Aorta (tissue), 5 donors: ENCODE measurements around the gene MLX. TPM values are rescaled to one million over a fixed set of nuclear protein-coding genes. Genes with fewer than 3 reads are reported as not detected.
"Not testable (repeated sequence)": the region's sequence is repeated elsewhere in the genome, so short reads cannot be mapped to it uniquely, and the experiment has no call there.

ENCODE experiments used
- ATAC-seq: fragments of 200-7000 bp; cut with Tn5 transposase; one replicate; pipeline ENCODE4 v1.9.1; 2022; ENCODE audit warnings: moderate library complexity; ENCODE audit not compliant: low FRiP score
- DNase-seq, 2 donors: peaks; one replicate each; pipeline ENCODE4 v3.0.0-alpha.2; 2020
- H3K27ac ChIP-seq, 2 donors: one replicate each; pipeline ENCODE4 v1.5.1; 2013; ENCODE audit warnings: low read length in 2 of 2, mild to moderate bottlenecking in 2 of 2, moderate library complexity in 2 of 2, control low read depth in 1 of 2, inconsistent platforms in 1 of 2, low read depth in 1 of 2
- H3K27me3 ChIP-seq, 2 donors: one replicate each; pipeline ENCODE4 v1.6.1; 2013; ENCODE audit warnings: control low read depth in 1 of 2, low read length in 1 of 2, mild to moderate bottlenecking in 1 of 2, moderate library complexity in 1 of 2; ENCODE audit not compliant: insufficient read depth in 2 of 2, control insufficient read depth in 1 of 2
- H3K36me3 ChIP-seq, 2 donors: one replicate each; pipeline ENCODE4 v1.6.1; 2013; ENCODE audit warnings: control low read depth in 1 of 2, low read length in 1 of 2, mild to moderate bottlenecking in 1 of 2; ENCODE audit not compliant: insufficient read depth in 2 of 2, control insufficient read depth in 1 of 2
- H3K4me1 ChIP-seq, 2 donors: one replicate each; pipeline ENCODE4 v1.6.1; 2013; ENCODE audit warnings: low read length in 2 of 2, control low read depth in 1 of 2, mild to moderate bottlenecking in 1 of 2, moderate library complexity in 1 of 2; ENCODE audit not compliant: insufficient read depth in 2 of 2, control insufficient read depth in 1 of 2
- H3K4me3 ChIP-seq, 2 donors: one replicate each; pipeline ENCODE4 v1.5.1; 2013; ENCODE audit warnings: low read length in 2 of 2, control low read depth in 1 of 2, mild to moderate bottlenecking in 1 of 2
- H3K9me3 ChIP-seq: one replicate; pipeline ENCODE4 v1.6.1; 2013; ENCODE audit warnings: mild to moderate bottlenecking, low read length; ENCODE audit not compliant: control insufficient read depth
- WGBS, 2 donors: extraction: QIAGEN DNeasy Blood & Tissue Kit; methylation state at CpG; one replicate each; pipeline ENCODE4 v1.1.7; 2013; 5-methylcytosine and 5-hydroxymethylcytosine counted together
- intact Hi-C, 2 donors: fragments of 100-400 bp; cut with DNase I; formaldehyde crosslinking; loops; one replicate each; pipeline versions ENCODE4 v1.14.2 to v1.15.0; 2022
- polyA plus RNA-seq, 2 donors: library from polyadenylated mRNA; stranded (reverse); fragments of 200-250 nt; gene quantifications; one replicate each; pipeline ENCODE4 v1.2.3, GENCODE V29; 2013
- total RNA-seq, 2 donors: library from RNA; stranded (reverse); fragmentation: NEBNext Ultra II Directional; extraction: Animal tissue kit (Norgen Biotek cat#: 25700); gene quantifications; one replicate each; pipeline ENCODE4 v1.2.1, GENCODE V29; 2021
- donor health status: healthy with polysubstance abuse.
- donor health status: Bipolar disorder and iron deficiency.
- donor health status: DM: no; HTN: no; CAD: no.
- donor health status: DM: no; HTN: no; CAD: no.
- donor health status: DM: yes; HTN: yes; CAD: no.

MLX gene
- total and polyA plus RNA-seq, 4 donors: 31.9 to 38.6 (median 34.0) TPM

DNA sequence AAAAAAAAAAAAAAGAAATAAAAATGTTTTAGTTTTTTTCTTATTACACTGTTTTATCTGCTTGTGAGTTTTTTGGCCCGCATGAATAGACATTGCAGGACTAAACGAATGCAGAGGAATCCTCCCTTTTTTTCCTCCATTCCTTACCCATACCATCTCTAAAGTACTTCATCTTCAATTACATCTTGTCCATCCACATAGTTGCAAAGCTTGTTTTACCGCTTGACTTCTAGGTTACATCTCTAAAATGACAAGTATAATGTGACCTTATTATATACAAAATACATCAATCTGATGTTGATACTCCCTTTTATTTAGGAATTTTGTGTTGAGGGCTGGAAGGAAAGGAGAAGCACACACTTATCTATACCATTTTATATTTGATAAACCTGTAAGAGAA is 29.5 kb downstream of the MLX start:
- Histone ChIP-seq H3K4me3 (no peak overlapping the region), H3K36me3 (peaks cover 2% of the 10 kb centered on the region in 2 donors), H3K27me3 (no peaks in the 10 kb centered on the region), H3K4me1 (no peaks in the 10 kb centered on the region), H3K27ac (no peak overlapping the region), H3K9me3 (no peaks in the 10 kb centered on the region)
- ATAC-seq (no peak), DNase-seq (no peak)
- 75 to 76% methylated on average over 3 of the region's 3 CpGs for WGBS, 2 donors
- intact Hi-C loops: no loop called here

DNA sequence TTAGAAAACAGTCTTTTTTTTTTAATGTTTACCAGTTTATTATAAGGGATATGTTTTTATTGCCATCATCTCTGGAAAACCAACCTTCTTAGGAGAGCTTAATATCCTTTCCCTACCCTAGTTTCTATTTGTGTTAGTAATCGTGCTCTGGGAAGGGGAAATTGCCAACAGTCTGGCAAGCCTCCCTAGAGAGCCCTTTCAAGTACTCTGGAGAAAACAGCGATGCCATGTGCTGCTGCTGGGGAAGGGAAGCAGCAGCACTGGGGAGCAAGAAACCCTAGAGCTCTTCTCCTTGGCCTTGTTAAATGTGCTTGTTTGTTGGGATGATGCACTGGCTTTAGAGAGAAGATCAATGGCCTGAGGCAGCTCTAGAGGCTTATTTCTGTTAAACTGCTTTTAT is 32.0 kb downstream of the MLX start:
- ATAC-seq (no peak), DNase-seq (no peak)
- Histone ChIP-seq H3K4me3 (no peak overlapping the region), H3K36me3 (no peaks in the 10 kb centered on the region), H3K9me3 (no peaks in the 10 kb centered on the region), H3K27me3 (no peaks in the 10 kb centered on the region), H3K4me1 (no peaks in the 10 kb centered on the region), H3K27ac (no peak overlapping the region)
- intact Hi-C loops: no loop called here
- WGBS, 2 donors: 2 to 3% methylated on average over 2 of the region's 2 CpGs

DNA sequence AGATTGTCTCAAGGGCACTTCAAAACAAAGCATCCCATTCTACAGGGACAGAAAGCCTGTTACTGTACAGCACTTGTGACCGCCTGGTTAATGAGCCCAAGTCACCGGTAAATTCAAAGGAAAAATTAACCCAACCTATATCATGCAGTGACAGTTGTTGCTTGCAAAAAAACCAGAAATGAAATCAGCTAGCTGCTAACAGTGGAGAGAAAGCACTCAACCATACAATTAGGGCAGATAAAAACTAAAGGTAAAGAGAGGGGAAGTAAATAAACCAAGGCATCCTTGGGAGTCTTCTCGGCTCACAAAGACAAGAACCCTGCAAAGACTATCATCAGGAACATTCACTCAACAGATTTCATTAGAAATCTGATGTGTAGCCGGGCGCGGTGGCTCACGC is 36.4 kb downstream of the MLX start:
- WGBS, 2 donors: 92 to 93% methylated on average over 7 of the region's 7 CpGs
- ATAC-seq: no peak

DNA sequence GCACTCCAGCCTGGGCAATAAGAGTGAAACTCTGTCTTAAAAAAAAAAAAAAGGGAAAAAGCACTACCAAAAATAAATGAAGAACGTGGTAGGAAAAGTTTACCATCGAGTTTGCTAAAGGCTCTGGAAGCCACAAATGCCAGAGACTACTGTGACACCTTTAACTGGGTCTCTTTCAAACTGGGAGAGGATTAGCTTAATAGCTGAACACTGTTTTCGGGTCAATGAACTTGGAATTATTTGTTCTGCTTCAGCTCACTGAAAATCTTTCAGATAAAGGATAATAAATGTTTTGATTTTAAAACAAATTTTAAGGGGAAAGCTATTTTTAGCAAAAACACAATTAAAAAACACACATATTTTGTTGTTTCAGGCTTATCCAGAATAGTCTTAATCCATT is 40.9 kb downstream of the MLX start:
- no peak for DNase-seq
- no peak for ATAC-seq
- H3K4me3 ChIP-seq: peak overlapping the region; percentile 64 to 97
- intact Hi-C loops: loop anchor here (2.0 to 5.0 kb wide), 2 partner anchors 71 to 75 kb away; partner anchors contain the start of genes CCR10 (in 1 of the 2) and CNTNAP1 (in 1 of the 2)
- 15% methylated on average over 3 of the region's 3 CpGs for WGBS, 2 donors
- no peak overlapping the region for H3K27ac ChIP-seq
- H3K9me3 ChIP-seq: no peaks in the 10 kb centered on the region
- H3K4me1 ChIP-seq: peaks cover 0 to 1% of the 10 kb centered on the region in 2 donors
- peaks cover 0 to 2% of the 10 kb centered on the region in 2 donors for H3K36me3 ChIP-seq
- no peaks in the 10 kb centered on the region for H3K27me3 ChIP-seq

More for the DNA sequence above, 36.4 kb downstream of the MLX start:
- H3K9me3 ChIP-seq: no peaks in the 10 kb centered on the region
- H3K27ac ChIP-seq: no peak overlapping the region
- DNase-seq: no peak
- H3K36me3 ChIP-seq: peaks cover 0 to 2% of the 10 kb centered on the region in 2 donors
- intact Hi-C loops: no loop called here
- H3K4me3 ChIP-seq: no peak overlapping the region
- H3K27me3 ChIP-seq: no peaks in the 10 kb centered on the region
- H3K4me1 ChIP-seq: peaks cover 0 to 1% of the 10 kb centered on the region in 2 donors

DNA sequence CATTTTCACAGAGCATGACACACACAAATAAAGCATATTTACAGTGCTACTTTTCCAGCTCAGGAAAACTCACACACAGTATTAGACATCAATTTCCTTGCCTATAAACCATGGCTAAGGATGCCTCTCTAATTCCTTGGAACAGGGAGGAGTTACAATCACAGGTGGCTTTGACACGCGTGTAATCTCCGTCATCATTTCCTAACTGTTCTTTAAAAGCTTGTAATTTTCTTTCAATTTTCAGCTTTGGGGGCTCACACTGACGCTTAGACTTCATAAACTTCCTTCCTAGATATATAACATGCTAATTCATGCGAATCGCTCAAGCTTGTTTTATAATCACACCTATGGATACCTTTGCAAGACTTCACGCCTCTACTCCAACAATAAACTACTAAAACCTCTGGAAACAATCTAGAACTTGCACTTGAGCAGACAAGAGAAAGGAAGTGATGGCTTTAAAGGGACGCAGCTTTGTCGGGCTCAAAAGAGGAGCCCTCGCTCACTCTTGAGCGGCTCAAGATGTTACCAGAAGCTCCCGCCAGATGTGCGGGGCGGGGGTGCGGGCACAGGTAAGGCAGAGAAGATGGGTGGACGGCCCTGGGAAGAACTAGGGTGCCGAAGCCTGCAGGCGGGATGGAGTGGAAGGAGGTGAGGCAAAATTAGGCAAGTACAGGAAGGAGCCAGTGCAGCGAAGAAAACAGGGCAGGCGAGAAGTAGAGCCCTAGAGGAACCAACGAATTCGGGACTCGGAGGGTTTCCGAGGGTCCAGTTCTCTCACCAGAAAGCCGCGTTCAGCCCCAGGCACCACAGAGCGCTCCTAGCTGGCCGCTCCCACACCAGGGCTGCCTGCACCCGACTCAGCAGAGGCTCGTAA is 41.6 kb downstream of the MLX start:
- H3K36me3 ChIP-seq: peaks cover 0 to 2% of the 10 kb centered on the region in 2 donors
- WGBS, 2 donors: 0% methylated on average over 30 of the region's 30 CpGs
- no peaks in the 10 kb centered on the region for H3K27me3 ChIP-seq
- ATAC-seq (peak; percentile 80), DNase-seq (peak in 1 of 2 donors; percentile 51)
- H3K27ac ChIP-seq: peak overlapping the region; percentile 5 to 64
- peak overlapping the region; percentile 64 to 97 for H3K4me3 ChIP-seq
- no peaks in the 10 kb centered on the region for H3K9me3 ChIP-seq
- peaks cover 0 to 1% of the 10 kb centered on the region in 2 donors for H3K4me1 ChIP-seq
- intact Hi-C loops: loop anchor here (2.0 to 5.0 kb wide), 2 partner anchors 70 to 74 kb away; partner anchors contain the start of genes CCR10 (in 1 of the 2) and CNTNAP1 (in 1 of the 2)

DNA sequence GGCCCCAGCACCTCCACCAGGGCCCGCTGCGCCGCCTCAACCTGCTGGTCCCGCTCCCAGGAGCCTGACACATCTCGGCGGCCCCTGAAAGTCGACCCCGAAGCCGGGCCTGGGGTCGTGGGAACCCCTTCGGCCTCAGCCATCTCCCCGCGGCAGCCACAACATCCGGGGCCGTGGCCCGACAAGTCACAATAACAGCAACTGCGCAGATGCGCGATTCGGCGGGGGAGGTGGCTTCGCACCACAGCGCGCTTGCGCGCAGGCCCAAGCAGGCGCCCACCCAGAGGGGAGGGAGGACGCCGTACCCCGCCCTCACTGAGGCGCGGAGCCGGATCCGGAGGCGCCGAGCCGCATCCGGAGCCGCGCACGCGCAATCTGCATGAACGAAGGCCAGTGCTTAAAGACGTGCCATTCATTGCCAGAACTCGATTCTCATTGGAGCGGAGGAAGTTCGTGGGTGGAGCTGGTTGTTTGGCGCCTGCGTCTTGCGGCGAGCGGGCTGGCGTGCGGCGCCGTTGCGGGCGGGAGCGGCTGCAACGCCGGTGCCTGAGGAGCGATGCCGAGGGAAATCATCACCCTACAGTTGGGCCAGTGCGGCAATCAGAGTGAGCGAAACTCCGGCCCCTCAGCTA is 42.4 kb downstream of the MLX start, which contains the start of the genes RETREG3 and TUBG1:
TSS of gene RETREG3 (minus strand) at position 193 of the 632 bp plus-strand sequence. CDS start at position 143, 50 bp downstream.
TSS of gene TUBG1 (plus strand) at position 502 of the 632 bp plus-strand sequence. CDS start at position 557, 55 bp downstream.
- WGBS, 2 donors: 0 to 1% methylated on average over 60 to 66 of the region's 66 CpGs
- Histone ChIP-seq H3K9me3 (no peaks in the 10 kb centered on the region), H3K4me3 (peak within 1 kb of the TSS; percentile 82 to 97), H3K27ac (peak within 1 kb of the TSS; percentile 5 to 64), H3K27me3 (no peaks in the 10 kb centered on the region), H3K4me1 (no peaks in the 10 kb centered on the region), H3K36me3 (peaks cover 0 to under 1% of the 10 kb centered on the region in 2 donors)
- intact Hi-C loops: loop anchor here (2.0 to 5.0 kb wide), 2 partner anchors 70 to 73 kb away; partner anchors contain the start of genes CCR10 (in 1 of the 2) and CNTNAP1 (in 1 of the 2)
- DNase-seq (peak; percentile 99 to 100), ATAC-seq (peak; percentile 99)

DNA sequence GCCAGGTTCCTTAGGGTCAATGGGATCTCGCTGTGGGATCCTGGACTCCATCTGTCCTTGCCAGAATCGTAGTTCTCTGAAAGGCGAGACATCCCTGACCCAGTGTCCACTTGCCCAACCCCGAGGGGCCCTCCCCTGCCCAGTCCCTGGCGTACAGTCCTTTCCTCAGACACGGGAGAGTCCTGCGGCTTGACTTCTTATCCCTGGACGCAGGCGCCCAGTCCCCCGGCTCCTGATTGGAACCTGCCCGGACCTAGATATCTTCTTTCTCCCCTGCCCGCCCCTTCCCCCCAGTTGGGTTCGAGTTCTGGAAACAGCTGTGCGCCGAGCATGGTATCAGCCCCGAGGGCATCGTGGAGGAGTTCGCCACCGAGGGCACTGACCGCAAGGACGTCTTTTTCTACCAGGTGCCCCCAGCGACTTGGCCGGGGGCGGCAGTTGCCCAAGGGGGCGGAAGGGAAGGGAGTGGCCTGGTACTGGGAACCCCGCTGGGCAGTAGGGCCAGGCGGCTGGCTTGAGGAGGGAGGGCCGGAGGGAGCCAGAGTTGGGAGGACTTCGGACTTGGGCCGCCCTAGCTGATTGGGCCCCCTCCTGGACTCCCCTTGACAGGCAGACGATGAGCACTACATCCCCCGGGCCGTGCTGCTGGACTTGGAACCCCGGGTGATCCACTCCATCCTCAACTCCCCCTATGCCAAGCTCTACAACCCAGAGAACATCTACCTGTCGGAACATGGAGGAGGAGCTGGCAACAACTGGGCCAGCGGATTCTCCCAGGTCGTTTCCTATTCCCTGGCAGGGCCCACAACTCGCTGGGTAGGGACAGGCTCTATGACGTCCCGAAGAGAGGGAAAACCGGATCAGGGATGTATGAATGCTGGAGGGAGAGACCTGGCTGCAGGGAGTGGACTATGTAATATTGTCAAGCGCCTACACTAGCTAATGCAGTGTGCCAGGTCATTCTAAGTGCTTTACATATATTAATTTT is 43.2 kb downstream of the MLX start:
- DNase-seq: peak; percentile 58 to 85
- H3K27me3 ChIP-seq, H3K36me3 ChIP-seq, H3K4me1 ChIP-seq, H3K9me3 ChIP-seq: not testable (repeated sequence)
- peak; percentile 52 for ATAC-seq
- peak overlapping the region in 1 of 2 donors; percentile 25 for H3K27ac ChIP-seq
- intact Hi-C loops: loop anchor here (2.0 to 5.0 kb wide), 4 partner anchors 47 to 72 kb away; partner anchors contain the start of genes CCR10 (in 1 of the 2), CNTNAP1 (in 1 of the 2) and TUBG2 (in 1 of the 2)
- 6% methylated on average over 34 to 35 of the region's 42 CpGs for WGBS, 2 donors
- peak overlapping the region; percentile 80 to 82 for H3K4me3 ChIP-seq
